Fibroblast of lung (primary cell): Measurements from ENCODE around the gene PAM. TPM values are rescaled to one million over a fixed set of nuclear protein-coding genes. Genes with fewer than 3 reads are reported as not detected.

ENCODE experiments used
- DNase-seq, 2 donors: peaks; one replicate each; pipeline versions ENCODE4 v3.0.0 to v3.0.0-alpha.2; 2010; ENCODE audit warnings: low read depth in 2 of 2
- H2AFZ ChIP-seq: 2 replicates; pipeline ENCODE4 v1.5.1; 2012; ENCODE audit warnings: low read length, control low read depth, inconsistent platforms
- H3K27ac ChIP-seq: 2 replicates; pipeline ENCODE4 v1.5.1; 2011; ENCODE audit warnings: low read length, control low read depth; ENCODE audit not compliant: insufficient read depth
- H3K27me3 ChIP-seq: 2 replicates; pipeline ENCODE4 v1.5.1; 2011; ENCODE audit warnings: mild to moderate bottlenecking, low read length; ENCODE audit not compliant: control insufficient read depth, insufficient read depth
- H3K36me3 ChIP-seq: 2 replicates; pipeline ENCODE4 v1.5.1; 2011; ENCODE audit warnings: low read length; ENCODE audit not compliant: control insufficient read depth, insufficient read depth
- H3K4me1 ChIP-seq: 2 replicates; pipeline ENCODE4 v1.5.1; 2011; ENCODE audit warnings: low read length; ENCODE audit not compliant: control insufficient read depth, insufficient read depth; ENCODE audit errors: extremely low read depth
- H3K4me2 ChIP-seq: 2 replicates; pipeline ENCODE4 v1.5.1; 2011; ENCODE audit warnings: low read length, control low read depth; ENCODE audit not compliant: insufficient read depth; ENCODE audit errors: extremely low read depth
- H3K4me3 ChIP-seq, 4 experiments: fragments of 200-600 bp in 1 of 4; sonication (generic) in 1 of 4; replicated peaks in 1 of 4; 2 replicates each; pipeline ENCODE4 v1.5.1; 2011 to 2016; ENCODE audit warnings: low read length in 4 of 4, low read depth in 3 of 4, mild to moderate bottlenecking in 3 of 4, control low read depth in 2 of 4, inconsistent platforms in 1 of 4, mixed read lengths in 1 of 4; ENCODE audit not compliant: insufficient read depth in 1 of 4; ENCODE audit errors: control extremely low read depth in 1 of 4
- H3K79me2 ChIP-seq: 2 replicates; pipeline ENCODE4 v1.5.1; 2012; ENCODE audit warnings: mild to moderate bottlenecking, low read length, inconsistent platforms; ENCODE audit not compliant: control insufficient read depth, insufficient read depth
- H3K9ac ChIP-seq: 2 replicates; pipeline ENCODE4 v1.5.1; 2011; ENCODE audit warnings: mild to moderate bottlenecking, low read length, control low read depth; ENCODE audit not compliant: insufficient read depth
- H3K9me3 ChIP-seq: 2 replicates; pipeline ENCODE4 v1.5.1; 2012; ENCODE audit warnings: low read depth, low read length; ENCODE audit not compliant: control insufficient read depth, insufficient read depth
- H4K20me1 ChIP-seq: 2 replicates; pipeline ENCODE4 v1.5.1; 2011; ENCODE audit warnings: low read length; ENCODE audit not compliant: control insufficient read depth, insufficient read depth; ENCODE audit errors: extremely low read depth
- CTCF ChIP-seq, 2 donors: IDR thresholded peaks in 1 of 2; conservative IDR thresholded peaks in 1 of 2; 1 replicate in 1 of 2; 2 replicates in 1 of 2; pipeline ENCODE4 v1.5.1; 2011 to 2012; ENCODE audit warnings: low read length in 2 of 2, control low read depth in 1 of 2, inconsistent platforms in 1 of 2, low read depth in 1 of 2, mild to moderate bottlenecking in 1 of 2
- EZH2 ChIP-seq: IDR thresholded peaks from 2 replicates; pipeline ENCODE4 v1.5.1; 2012; ENCODE audit warnings: low read length, control low read depth, mild to moderate bottlenecking; ENCODE audit errors: missing control alignments
- polyA plus RNA-seq, 2 donors: library from polyadenylated mRNA; depleted of rRNA in 1 of 2; stranded (reverse) in 1 of 2; unstranded in 1 of 2; fragments of >200 nt; gene quantifications; 2 replicates each; pipeline ENCODE4 v1.2.1, GENCODE V29; 2011 to 2012; ENCODE audit warnings: missing spikeins in 1 of 2
- total RNA-seq: library from RNA; depleted of rRNA; stranded (reverse); fragments of >200 nt; gene quantifications from 2 replicates; pipeline ENCODE4 v1.2.1, GENCODE V29; 2014

The PAM gene
- total and polyA plus RNA-seq, 2 donors (not counting 1 experiment from before 2014, with no cell fraction given): 404 to 405 TPM

- H3K9ac ChIP-seq: no peak overlapping the region
- DNase-seq: no peak
- TF ChIP-seq EZH2 (no peak), CTCF (conservative IDR thresholded peaks at IDR 0.05 in 1 of 2, IDR thresholded peaks at IDR 0.05 in 1 of 2; ENCODE audit: low read depth in 1 of 2, low read length in 2 of 2) (no peak)
- no peaks in the 10 kb centered on the region for H3K27me3 ChIP-seq
- no peak overlapping the region for H3K4me2 ChIP-seq
- no peak overlapping the region for H3K27ac ChIP-seq
- no peaks in the 10 kb centered on the region for H3K36me3 ChIP-seq
- peaks cover 21% of the 10 kb centered on the region for H3K79me2 ChIP-seq
- H3K4me1 ChIP-seq: no peaks in the 10 kb centered on the region
- H3K9me3 ChIP-seq: no peaks in the 10 kb centered on the region
- H4K20me1 ChIP-seq: no peaks in the 10 kb centered on the region
- no peak overlapping the region for H3K4me3 ChIP-seq
- H2AFZ ChIP-seq: no peak overlapping the region
Observed at GRCh38 chr5:102777099-102777498, 22.0 kb downstream of the PAM start.

- no peak overlapping the region for H3K27ac ChIP-seq
- no peaks in the 10 kb centered on the region for H3K4me1 ChIP-seq
- H3K9me3 ChIP-seq: no peaks in the 10 kb centered on the region
- no peaks in the 10 kb centered on the region for H3K36me3 ChIP-seq
- no peaks in the 10 kb centered on the region for H3K27me3 ChIP-seq
- no peak overlapping the region for H3K4me3 ChIP-seq
- peaks cover 12% of the 10 kb centered on the region for H3K79me2 ChIP-seq
- peak; percentile 77 to 86 for DNase-seq
- TF ChIP-seq EZH2 (no peak), CTCF (conservative IDR thresholded peaks at IDR 0.05 in 1 of 2, IDR thresholded peaks at IDR 0.05 in 1 of 2; ENCODE audit: low read depth in 1 of 2, low read length in 2 of 2) (no peak)
- H4K20me1 ChIP-seq: no peaks in the 10 kb centered on the region
- no peak overlapping the region for H3K9ac ChIP-seq
- no peak overlapping the region for H2AFZ ChIP-seq
- no peak overlapping the region for H3K4me2 ChIP-seq
Observed at GRCh38 chr5:102778478-102778877, 23.4 kb downstream of the PAM start.

GRCh38 chr5:102781359-102781758 lies 26.3 kb downstream of the PAM start:
- no peak for TF ChIP-seq EZH2
- no peak for TF ChIP-seq CTCF (conservative IDR thresholded peaks at IDR 0.05 in 1 of 2, IDR thresholded peaks at IDR 0.05 in 1 of 2; ENCODE audit: low read depth in 1 of 2, low read length in 2 of 2)
- Histone ChIP-seq H4K20me1 (no peaks in the 10 kb centered on the region), H3K9me3 (no peaks in the 10 kb centered on the region), H2AFZ (no peak overlapping the region), H3K4me2 (no peak overlapping the region), H3K4me3 (no peak overlapping the region), H3K36me3 (no peaks in the 10 kb centered on the region), H3K9ac (no peak overlapping the region), H3K27me3 (no peaks in the 10 kb centered on the region), H3K27ac (no peak overlapping the region), H3K79me2 (peaks cover 5% of the 10 kb centered on the region), H3K4me1 (no peaks in the 10 kb centered on the region)
- DNase-seq: no peak
